Hepatocyte (in vitro differentiated cells): ENCODE measurements around the gene LRMDA. TPM values are rescaled to one million over a fixed set of nuclear protein-coding genes. Genes with fewer than 3 reads are reported as not detected.

Experiments used
- DNase-seq: peaks from one replicate; pipeline ENCODE4 v3.0.0-alpha.2; 2016; ENCODE audit warnings: low spot score
- H2AFZ ChIP-seq: fragments of 200-600 bp; sonication (generic); 2 replicates; pipeline ENCODE4 v1.6.0; 2016; ENCODE audit warnings: antibody characterized with exemption, mild to moderate bottlenecking
- H3K27ac ChIP-seq: fragments of 200-600 bp; sonication (generic); 2 replicates; pipeline ENCODE4 v1.5.1; 2016; ENCODE audit warnings: mild to moderate bottlenecking
- H3K27me3 ChIP-seq: fragments of 200-600 bp; sonication (generic); 2 replicates; pipeline ENCODE4 v1.6.1; 2016
- H3K36me3 ChIP-seq: fragments of 200-600 bp; sonication (generic); replicated peaks from 2 replicates; pipeline ENCODE4 v1.5.1; 2016; ENCODE audit warnings: low read depth; ENCODE audit not compliant: insufficient read depth
- H3K4me1 ChIP-seq: fragments of 200-600 bp; sonication (generic); 2 replicates; pipeline ENCODE4 v1.5.1; 2016; ENCODE audit warnings: mild to moderate bottlenecking, moderate library complexity; ENCODE audit not compliant: insufficient read depth
- H3K4me2 ChIP-seq: fragments of 200-600 bp; sonication (generic); 2 replicates; pipeline ENCODE4 v1.6.0; 2016
- H3K4me3 ChIP-seq: fragments of 200-600 bp; sonication (generic); 2 replicates; pipeline ENCODE4 v1.5.1; 2016; ENCODE audit warnings: mild to moderate bottlenecking
- H3K79me2 ChIP-seq: fragments of 200-600 bp; sonication (generic); 2 replicates; pipeline ENCODE4 v1.6.0; 2017; ENCODE audit warnings: mild to moderate bottlenecking
- H3K9me2 ChIP-seq: fragments of 200-600 bp; sonication (generic); replicated peaks from 2 replicates; pipeline ENCODE4 v1.6.0; 2017; ENCODE audit warnings: mild to moderate bottlenecking; ENCODE audit not compliant: insufficient read depth
- H3K9me3 ChIP-seq: fragments of 200-600 bp; sonication (generic); 2 replicates; pipeline ENCODE4 v1.5.1; 2016; ENCODE audit warnings: low read depth, mild to moderate bottlenecking
- H4K20me1 ChIP-seq: fragments of 200-600 bp; sonication (generic); 2 replicates; pipeline ENCODE4 v1.6.0; 2016; ENCODE audit warnings: mild to moderate bottlenecking; ENCODE audit not compliant: insufficient read depth, poor library complexity, severe bottlenecking
- CTCF ChIP-seq: fragments of 200-600 bp; sonication (generic); IDR thresholded peaks from 2 replicates; pipeline ENCODE4 v1.5.1; 2016; ENCODE audit warnings: antibody characterized with exemption, mild to moderate bottlenecking; ENCODE audit not compliant: poor library complexity
- EZH2 ChIP-seq: fragments of 200-600 bp; sonication (generic); IDR thresholded peaks from 2 replicates; pipeline ENCODE4 v1.6.1; 2016; ENCODE audit warnings: antibody characterized with exemption, mild to moderate bottlenecking, borderline replicate concordance
- EZH2phosphoT487 ChIP-seq: fragments of 200-600 bp; sonication (generic); IDR thresholded peaks from one replicate; pipeline ENCODE4 v1.6.1; 2018; ENCODE audit warnings: antibody characterized with exemption, mild to moderate bottlenecking, low read depth, moderate library complexity; ENCODE audit not compliant: unreplicated experiment, severe bottlenecking
- WGBS: methylation state at CpG from one replicate; pipeline ENCODE4 v1.1.6; 2016; ENCODE audit warnings: low lambda C conversion rate; ENCODE audit errors: missing lambda C conversion rate; 5-methylcytosine and 5-hydroxymethylcytosine counted together
- polyA plus RNA-seq: library from polyadenylated mRNA; unstranded; fragments of >200 nt; fragmentation: Nextera tagmentation; extraction: Ambion mirVana; gene quantifications from 2 replicates; pipeline ENCODE4 v1.2.1, GENCODE V29; 2016
- total RNA-seq: library from RNA; depleted of rRNA; stranded (reverse); fragments of >200 nt; gene quantifications from 2 replicates; pipeline ENCODE4 v1.2.3, GENCODE V29; 2014

The LRMDA gene
- total and polyA plus RNA-seq, 2 experiments from 2014 or later = 5.6 to 15.7 TPM

- H3K4me3 ChIP-seq = no peak overlapping the region
- no peak for DNase-seq
Observed at GRCh38 chr10:76459016-76459730, 1027.7 kb downstream of the LRMDA start.

GRCh38 chr10:76461024-76461423, 1029.6 kb downstream of the LRMDA start:
- Histone ChIP-seq H3K79me2 (no peaks in the 10 kb centered on the region), H3K4me1 (no peaks in the 10 kb centered on the region), H3K4me3 (no peak overlapping the region), H3K9me2 (no peaks in the 10 kb centered on the region), H3K27me3 (no peaks in the 10 kb centered on the region), H3K9me3 (no peaks in the 10 kb centered on the region), H2AFZ (no peak overlapping the region), H3K36me3 (no peaks in the 10 kb centered on the region), H3K4me2 (no peak overlapping the region), H4K20me1 (no peaks in the 10 kb centered on the region), H3K27ac (no peak overlapping the region)
- no peak for DNase-seq
- 88% methylated on average over 3 of the region's 3 CpGs for WGBS
- TF ChIP-seq CTCF (no peak), EZH2 (no peak), EZH2phosphoT487 (no peak)

More at GRCh38 chr10:76459016-76459730, 1027.7 kb downstream of the LRMDA start:
- H3K27ac ChIP-seq = no peak overlapping the region
- no peaks in the 10 kb centered on the region for H3K9me3 ChIP-seq
- no peaks in the 10 kb centered on the region for H3K79me2 ChIP-seq
- no peak for TF ChIP-seq EZH2phosphoT487
- no peak for TF ChIP-seq CTCF
- no peak for TF ChIP-seq EZH2
- H3K4me1 ChIP-seq = no peaks in the 10 kb centered on the region
- no peaks in the 10 kb centered on the region for H3K36me3 ChIP-seq
- no peak overlapping the region for H3K4me2 ChIP-seq
- no peaks in the 10 kb centered on the region for H4K20me1 ChIP-seq
- no peaks in the 10 kb centered on the region for H3K9me2 ChIP-seq
- no peak overlapping the region for H2AFZ ChIP-seq
- 92% methylated on average over 8 of the region's 8 CpGs for WGBS
- H3K27me3 ChIP-seq = no peaks in the 10 kb centered on the region

- H3K4me2 ChIP-seq = no peak overlapping the region
- no peaks in the 10 kb centered on the region for H3K36me3 ChIP-seq
- no peak overlapping the region for H3K4me3 ChIP-seq
- H3K9me3 ChIP-seq = no peaks in the 10 kb centered on the region
- H3K4me1 ChIP-seq = no peaks in the 10 kb centered on the region
- WGBS = 64% methylated on average over 1 of the region's 1 CpG
- no peaks in the 10 kb centered on the region for H3K27me3 ChIP-seq
- TF ChIP-seq EZH2phosphoT487 (no peak), CTCF (no peak), EZH2 (no peak)
- DNase-seq = no peak
- no peaks in the 10 kb centered on the region for H3K79me2 ChIP-seq
- H3K27ac ChIP-seq = no peak overlapping the region
- no peak overlapping the region for H2AFZ ChIP-seq
- no peaks in the 10 kb centered on the region for H4K20me1 ChIP-seq
- H3K9me2 ChIP-seq = no peaks in the 10 kb centered on the region
Observed at GRCh38 chr10:76463111-76463510, 1031.7 kb downstream of the LRMDA start.
